GM11168 (cell line): ENCODE results near the gene RPS6KA1.

Experiments
- in situ Hi-C: fragments of 300-500 bp; cut with MboI; formaldehyde crosslinking; loops from one replicate; pipeline ENCODE4 v1.12.0; 2022; ENCODE audit warnings: low sequenced_read_pairs; ENCODE audit not compliant: unreplicated experiment

Gene RPS6KA1

DNA sequence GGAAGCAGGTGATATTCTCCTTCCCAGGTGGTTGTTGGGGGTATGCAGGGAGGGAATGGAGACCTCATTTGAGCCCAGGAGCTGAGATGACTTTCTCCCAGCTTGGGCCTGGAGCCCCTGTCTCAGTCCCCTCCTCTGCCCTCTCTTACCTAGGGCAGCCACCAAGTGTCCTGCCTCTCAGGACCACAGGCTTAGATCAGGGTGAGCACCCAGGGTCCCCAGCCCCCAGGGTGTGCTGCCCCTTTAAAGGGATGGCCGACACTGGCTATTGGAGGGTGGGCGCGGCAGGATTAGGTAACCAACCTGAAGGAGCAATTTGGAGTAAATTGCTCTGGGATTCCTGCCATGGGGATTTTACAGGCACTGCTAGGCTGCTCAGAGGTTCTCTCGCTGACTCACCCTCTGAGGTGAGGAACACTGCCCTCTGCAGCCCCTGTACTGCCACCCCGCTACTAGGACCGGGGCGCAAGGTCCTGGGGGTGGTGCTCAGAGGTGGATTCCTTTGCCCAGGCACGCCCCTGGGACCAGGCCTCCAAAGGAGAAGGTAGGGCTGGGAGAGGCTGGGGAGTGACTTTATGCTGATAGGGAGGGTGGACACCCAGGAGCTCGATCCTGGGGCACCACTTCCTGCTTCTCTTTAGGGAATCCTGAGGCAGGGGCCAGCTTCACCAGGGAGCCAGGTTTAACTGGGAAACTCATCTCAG lies 1.5 kb downstream of the RPS6KA1 start:
- in situ Hi-C loops = no loop called here

DNA sequence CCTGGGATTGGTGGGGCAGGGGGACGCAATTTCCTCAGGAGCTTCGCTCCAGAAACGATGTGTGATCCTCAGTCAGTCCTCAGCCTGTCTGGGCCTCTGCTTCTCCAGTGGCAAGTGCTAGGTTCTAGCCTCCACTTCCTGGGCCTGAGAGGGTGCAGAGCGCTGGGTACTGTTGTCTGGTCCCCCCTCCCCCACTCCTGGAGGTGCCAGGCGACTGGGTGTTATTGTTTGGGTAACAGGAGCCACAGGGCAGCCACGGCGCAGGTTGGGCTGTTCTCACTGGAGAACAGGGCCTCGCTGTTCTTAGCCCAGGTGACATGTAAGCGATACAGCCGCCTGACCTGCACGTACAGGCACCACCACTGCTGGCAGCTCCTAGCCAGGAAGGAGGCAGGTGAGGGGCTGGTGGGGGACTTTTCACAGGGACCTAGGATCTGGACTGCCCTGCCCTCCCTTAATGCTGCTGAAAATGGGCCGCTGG lies 2.1 kb downstream of the RPS6KA1 start:
- in situ Hi-C loops = no loop called here

DNA sequence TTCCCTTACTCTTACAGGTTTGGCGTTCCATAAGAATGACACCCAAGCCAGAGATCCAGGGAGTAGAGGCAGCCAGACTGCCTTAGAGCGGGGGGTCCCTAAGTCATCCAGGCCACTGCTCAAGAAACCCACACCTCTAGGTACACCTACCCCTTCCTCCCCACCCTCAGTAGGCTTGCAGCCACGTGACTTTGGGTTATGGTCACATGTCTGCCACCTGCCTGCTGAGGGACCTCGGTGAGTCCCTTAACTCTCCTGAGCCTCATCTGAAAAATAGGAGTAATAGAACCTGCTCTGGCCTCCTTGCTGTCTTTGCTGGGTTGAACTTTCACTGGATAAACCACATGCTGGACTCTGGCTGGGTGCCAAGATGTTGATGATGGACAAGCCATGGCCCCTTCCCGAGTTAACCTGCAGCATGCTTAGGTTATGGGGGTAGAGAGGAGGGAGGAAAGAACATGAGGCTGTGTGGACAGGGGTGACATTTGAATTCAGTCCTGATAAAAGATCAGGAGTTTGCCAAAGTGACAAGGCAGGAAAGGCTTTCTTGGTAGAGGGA lies 4.5 kb downstream of the RPS6KA1 start:
- in situ Hi-C loops = no loop called here

DNA sequence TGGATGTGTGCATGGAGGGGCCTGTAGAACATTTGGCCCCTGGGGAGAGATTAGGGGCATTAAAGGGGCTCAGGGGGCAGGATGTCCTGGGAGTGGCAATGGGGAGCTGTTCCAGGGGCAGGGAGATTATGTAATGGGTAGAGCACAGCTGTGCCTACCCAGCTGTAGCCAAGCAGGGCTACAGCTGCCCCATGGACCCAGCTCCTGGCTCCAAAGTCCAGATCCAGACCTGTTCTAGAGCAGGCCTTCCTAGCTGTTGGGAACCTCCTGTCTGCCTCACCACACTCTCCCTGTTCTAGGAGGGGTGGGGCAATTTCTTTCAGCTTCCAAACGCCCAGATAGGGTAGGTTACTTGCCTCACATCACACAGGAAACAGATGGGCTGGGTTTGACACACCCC lies 5.6 kb downstream of the RPS6KA1 start:
- in situ Hi-C loops = no loop called here

DNA sequence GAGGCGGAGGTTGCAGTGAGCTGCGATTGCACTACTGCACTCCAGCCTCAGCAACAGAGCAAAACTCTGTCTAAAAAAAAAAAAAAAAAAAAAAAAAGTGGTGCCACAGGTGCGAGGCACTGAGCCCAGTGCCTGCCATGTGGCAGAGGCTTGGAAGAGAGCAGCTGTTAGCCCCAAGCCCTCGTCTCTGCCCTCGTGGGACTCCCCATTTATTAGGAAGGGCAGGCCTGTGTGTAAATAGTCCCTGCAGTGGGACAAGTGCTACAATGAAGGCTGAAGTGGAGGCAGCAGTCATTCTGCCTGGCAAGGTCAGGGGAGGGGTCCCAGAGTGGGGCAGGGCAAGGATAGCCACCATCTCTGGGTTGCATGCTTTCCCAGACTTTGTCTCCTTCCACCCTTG lies 6.5 kb downstream of the RPS6KA1 start:
- in situ Hi-C loops = no loop called here

DNA sequence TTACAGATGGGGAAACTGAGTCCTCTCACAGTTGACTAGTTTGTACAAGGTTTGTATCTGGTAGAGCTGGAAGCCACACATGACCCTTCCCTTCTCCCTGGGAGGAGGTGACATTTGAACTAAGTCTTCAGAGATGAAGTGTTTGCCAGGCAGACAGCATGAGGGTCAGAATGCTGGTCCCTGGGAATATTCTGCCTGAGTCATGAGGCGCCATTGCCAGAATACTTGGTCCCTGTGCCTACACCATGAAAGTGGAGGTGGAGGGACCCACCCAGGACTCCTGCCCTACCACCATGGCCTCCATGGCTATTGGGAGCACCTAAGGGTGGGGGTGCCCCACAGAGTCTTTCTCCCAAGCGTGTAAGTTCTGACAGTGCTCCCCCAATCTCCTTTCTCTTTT lies 7.0 kb downstream of the RPS6KA1 start:
- in situ Hi-C loops = no loop called here

DNA sequence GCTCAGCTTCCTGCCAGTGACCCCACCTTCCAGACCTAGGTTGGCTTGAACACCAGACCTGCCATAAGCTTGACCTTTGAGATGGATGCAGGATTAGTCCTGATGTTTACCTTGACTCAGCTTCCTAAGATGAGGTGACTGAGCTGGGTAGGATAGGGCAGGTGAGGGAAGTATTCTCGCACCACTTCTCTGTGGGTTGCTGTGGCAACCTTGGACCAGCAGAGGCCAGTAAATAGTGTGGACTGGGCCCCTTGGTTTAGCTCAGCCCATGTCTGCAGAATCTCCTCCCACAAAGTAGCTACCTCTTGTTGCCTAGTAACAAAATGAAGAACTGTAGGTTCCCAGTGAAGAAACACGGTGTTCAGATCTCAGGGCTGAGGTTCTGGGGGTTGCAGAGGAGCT lies 8.4 kb downstream of the RPS6KA1 start:
- in situ Hi-C loops = no loop called here

DNA sequence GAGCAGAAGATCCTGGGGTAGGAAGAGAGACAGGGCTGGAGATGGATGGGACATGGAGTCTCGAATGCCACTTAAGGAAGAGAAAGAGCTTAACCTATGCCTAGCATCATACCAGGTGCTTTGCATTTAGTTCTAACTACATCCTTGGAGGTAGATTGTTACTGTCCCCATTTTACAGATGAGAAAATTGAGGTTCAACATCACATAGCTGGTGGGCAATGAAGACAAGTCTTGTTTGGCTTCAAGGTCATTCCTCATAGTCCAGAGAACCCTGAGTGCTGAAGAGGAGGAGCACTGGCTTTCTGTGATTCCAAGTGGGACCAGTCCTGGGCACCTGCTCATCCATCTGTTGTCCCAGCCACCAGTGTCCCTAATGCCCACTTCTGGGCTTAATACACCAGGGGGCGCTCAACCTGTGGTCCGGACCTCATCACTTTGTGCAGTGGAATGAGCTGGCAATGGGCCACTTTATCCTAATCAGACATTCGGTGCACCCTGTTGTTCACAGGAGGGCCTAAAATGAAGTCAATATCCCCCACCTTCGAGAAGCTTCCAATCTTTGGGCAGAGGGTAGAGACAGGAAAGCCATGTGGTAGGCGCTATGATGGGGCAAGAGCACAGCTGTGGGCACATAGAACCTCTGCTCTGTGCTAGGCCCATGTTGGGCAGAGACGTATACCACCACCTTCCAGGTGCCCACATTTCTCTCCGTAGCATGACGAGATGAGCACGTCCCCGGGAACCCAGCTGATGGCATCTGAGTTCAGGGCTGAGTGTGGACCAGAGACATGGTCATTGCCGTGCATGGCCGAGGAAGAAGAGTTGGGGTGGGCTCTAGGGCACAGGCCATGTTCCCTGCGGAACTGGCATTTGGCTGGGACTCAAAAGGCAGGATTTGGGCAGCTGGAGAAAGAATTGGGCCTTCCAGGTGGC lies 9.2 kb downstream of the RPS6KA1 start:
- in situ Hi-C loops = no loop called here

- in situ Hi-C loops = no loop called here
Measured at GRCh38 chr1:26539722-26540121, 10.2 kb downstream of the RPS6KA1 start.

GRCh38 chr1:26540351-26540750 lies 10.8 kb downstream of the RPS6KA1 start:
- in situ Hi-C loops = no loop called here

GRCh38 chr1:26541431-26541815 lies 11.9 kb downstream of the RPS6KA1 start:
- in situ Hi-C loops = no loop called here

GRCh38 chr1:26541816-26542711 lies 12.5 kb downstream of the RPS6KA1 start:
- in situ Hi-C loops = no loop called here

- in situ Hi-C loops = no loop called here
Measured at GRCh38 chr1:26542771-26543451, 13.3 kb downstream of the RPS6KA1 start.

- in situ Hi-C loops = no loop called here
Measured at GRCh38 chr1:26543462-26543861, 13.9 kb downstream of the RPS6KA1 start.

DNA sequence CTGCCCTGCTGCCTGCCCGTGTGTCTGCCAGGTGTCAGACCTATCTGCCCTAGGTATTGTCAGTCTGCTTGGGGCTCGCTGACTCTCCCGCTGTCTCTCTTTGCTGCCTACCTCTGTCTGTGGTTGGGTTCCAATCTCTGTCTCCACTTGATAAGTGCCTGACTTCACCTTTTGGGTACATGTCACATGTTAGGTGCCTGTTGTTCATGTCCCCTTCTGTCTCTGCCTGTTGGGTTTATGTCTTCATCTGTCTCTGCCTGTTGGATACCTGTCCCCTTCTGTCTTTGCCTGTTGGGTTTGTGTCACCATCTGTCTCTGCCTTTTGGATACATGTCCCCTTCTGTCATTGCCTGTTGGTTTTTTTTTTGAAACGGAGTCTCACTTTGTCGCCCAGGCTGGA lies 14.6 kb downstream of the RPS6KA1 start:
- in situ Hi-C loops = no loop called here

GRCh38 chr1:26545969-26546323 lies 16.4 kb downstream of the RPS6KA1 start:
- in situ Hi-C loops = no loop called here

- in situ Hi-C loops = no loop called here
Measured at GRCh38 chr1:26546375-26546774, 16.8 kb downstream of the RPS6KA1 start.

GRCh38 chr1:26546819-26547218 lies 17.3 kb downstream of the RPS6KA1 start:
- in situ Hi-C loops = no loop called here

DNA sequence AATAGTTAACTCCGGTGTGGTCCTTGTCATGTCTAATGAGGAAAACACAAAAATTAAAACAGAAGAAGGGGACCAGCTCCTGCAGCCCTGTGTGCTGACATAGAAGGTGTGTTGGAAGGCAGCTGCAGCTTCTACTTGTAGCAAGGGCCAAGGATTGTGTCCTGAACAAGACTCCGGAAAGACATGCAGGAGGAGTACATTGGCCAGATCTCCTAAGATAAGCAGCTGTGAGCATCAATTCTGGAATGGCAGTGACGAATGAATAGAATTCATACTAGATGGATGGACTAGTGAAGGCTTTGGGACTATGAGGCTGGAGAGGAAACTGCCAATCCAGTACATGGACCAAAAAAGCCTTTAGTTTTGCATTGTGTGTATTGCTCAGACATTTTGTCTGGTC lies 19.3 kb downstream of the RPS6KA1 start:
- in situ Hi-C loops = no loop called here

DNA sequence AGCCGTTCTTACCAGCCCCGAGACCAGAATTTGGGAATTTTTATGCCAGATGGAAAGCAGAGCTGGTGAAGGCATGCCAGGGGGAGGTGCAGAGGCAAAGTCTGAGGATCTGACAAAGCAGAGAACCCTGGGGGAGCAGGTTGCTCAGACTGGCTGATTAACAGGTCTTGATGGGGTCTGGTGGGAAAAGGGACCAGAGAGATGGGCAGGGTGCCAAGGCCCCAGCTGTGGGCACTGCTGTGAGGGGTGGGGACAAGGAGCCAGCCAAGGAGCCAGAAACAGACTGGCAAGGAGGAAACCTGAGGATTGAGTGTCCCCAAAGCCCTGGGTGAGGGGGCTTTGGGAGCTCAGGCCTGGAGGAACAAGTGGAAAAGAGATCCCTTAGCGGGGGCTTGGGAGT lies 21.4 kb downstream of the RPS6KA1 start:
- in situ Hi-C loops = no loop called here
